K562 (cell line): Measurements from ENCODE around the gene TCF12. TPM values are rescaled to one million over a fixed set of nuclear protein-coding genes. Genes with fewer than 3 reads are reported as not detected.

ENCODE experiments used
- CREBBP ChIP-seq: IDR thresholded peaks from one replicate; pipeline ENCODE4 v1.6.1; 2012; ENCODE audit warnings: low read depth, mild to moderate bottlenecking, control low read depth, inconsistent platforms, low read length
- E4F1 ChIP-seq: fragments of 250-450 bp; sonication (Bioruptor Pico); IDR thresholded peaks from 2 replicates; pipeline ENCODE4 v1.5.0; 2021; ENCODE audit warnings: mild to moderate bottlenecking, borderline replicate concordance
- HLTF ChIP-seq: fragments of 450-650 bp; IDR thresholded peaks from 2 replicates; pipeline ENCODE4 v1.6.1; 2016
- MAFF ChIP-seq: IDR thresholded peaks from 2 replicates; pipeline ENCODE4 v1.6.1; 2012; ENCODE audit warnings: low read length, improper control_type of control experiment
- MCM5 ChIP-seq: fragments of 450-650 bp; IDR thresholded peaks from 2 replicates; pipeline ENCODE4 v1.6.1; 2016; ENCODE audit warnings: low read depth
- MTA1 ChIP-seq: fragments of 450-650 bp; IDR thresholded peaks from 2 replicates; pipeline ENCODE4 v1.6.1; 2017; ENCODE audit warnings: borderline replicate concordance
- PRMT5 ChIP-seq: sonication (generic); formaldehyde crosslinking; IDR thresholded peaks from 2 replicates; pipeline ENCODE4 v1.5.0; 2020; ENCODE audit warnings: missing genetic modification reagents
- RNF219 ChIP-seq: fragments of 250-450 bp; sonication (Bioruptor Pico); IDR thresholded peaks from 2 replicates; pipeline ENCODE4 v1.5.0; 2022; ENCODE audit warnings: mild to moderate bottlenecking
- SOX6 ChIP-seq: fragments of 450-650 bp; IDR thresholded peaks from 2 replicates; pipeline ENCODE4 v1.6.1; 2014; ENCODE audit warnings: mild to moderate bottlenecking
- TAF15 ChIP-seq: fragments of 200-400 bp; formaldehyde crosslinking; IDR thresholded peaks from 2 replicates; pipeline ENCODE4 v1.6.1; 2017; ENCODE audit warnings: mild to moderate bottlenecking, low read depth, low read length, moderate library complexity
- TEAD2 ChIP-seq: fragments of 450-650 bp; IDR thresholded peaks from 2 replicates; pipeline ENCODE4 v1.6.1; 2016; ENCODE audit warnings: missing genetic modification characterization, control low read depth, missing compliant biosample characterization
- TGIF2 ChIP-seq: sonication (generic); formaldehyde crosslinking; IDR thresholded peaks from 2 replicates; pipeline ENCODE4 v1.8.1; 2022; ENCODE audit warnings: mild to moderate bottlenecking, missing genetic modification reagents, moderate library complexity
- TOE1 ChIP-seq, 2 experiments: fragments of 450-650 bp in 1 of 2; sonication (generic) in 1 of 2; formaldehyde crosslinking in 1 of 2; IDR thresholded peaks; 2 replicates each; pipeline versions ENCODE4 v1.7.1 to v1.8.0; 2016 to 2022; ENCODE audit warnings: borderline replicate concordance in 2 of 2, mild to moderate bottlenecking in 2 of 2, antibody characterized with exemption in 1 of 2, inconsistent platforms in 1 of 2, low read depth in 1 of 2, missing genetic modification reagents in 1 of 2, moderate library complexity in 1 of 2
- ZNF165 ChIP-seq: fragments of 250-450 bp; sonication (Bioruptor Pico); IDR thresholded peaks from 2 replicates; pipeline ENCODE4 v1.4.0; 2020; ENCODE audit warnings: borderline replicate concordance
- ZNF232 ChIP-seq: sonication (generic); formaldehyde crosslinking; IDR thresholded peaks from 2 replicates; pipeline ENCODE4 v1.8.0; 2022; ENCODE audit warnings: mild to moderate bottlenecking, missing genetic modification reagents
- ZNF316 ChIP-seq: fragments of 450-650 bp; IDR thresholded peaks from 2 replicates; pipeline ENCODE4 v1.6.1; 2016
- ZNF696 ChIP-seq: fragments of 250-450 bp; sonication (Bioruptor Pico); conservative IDR thresholded peaks from 2 replicates; pipeline ENCODE4 v1.4.0; 2020; ENCODE audit warnings: mild to moderate bottlenecking, moderate library complexity
- polyA plus RNA-seq, 8 experiments: library from polyadenylated mRNA; depleted of rRNA in 4 of 8; stranded (reverse) in 5 of 8; unstranded in 3 of 8; fragments of >200 nt; fragmentation: Nextera tagmentation in 2 of 8; fragmentation: Illumina TruSeq in 1 of 8; extraction: Ambion mirVana in 2 of 8; extraction: Trizol in 1 of 8; gene quantifications; 2 replicates each; pipeline versions ENCODE4 v1.2.1 to v1.2.3, GENCODE V29; 2011 to 2014; ENCODE audit warnings: inconsistent platforms in 1 of 8, missing spikeins in 1 of 8
- total RNA-seq, 7 experiments: library from RNA; depleted of rRNA in 6 of 7; stranded (reverse); fragments of >200 nt in 6 of 7; fragmentation: Illumina TruSeq in 2 of 7; extraction: Trizol in 2 of 7; gene quantifications; 2 replicates each; pipeline versions ENCODE4 v1.2.1 to v1.2.3, GENCODE V29; 2011 to 2021; ENCODE audit warnings: low replicate concordance in 1 of 7
- TF ChIP-seq, protein P1 (sequence below): sonication (generic); formaldehyde crosslinking; IDR thresholded peaks from 2 replicates; pipeline ENCODE4 v1.8.0; 2023; ENCODE audit warnings: mild to moderate bottlenecking, missing genetic modification reagents
- TF ChIP-seq, protein P2 (sequence below): fragments of 450-650 bp; IDR thresholded peaks from 2 replicates; pipeline ENCODE4 v1.6.1; 2016; ENCODE audit warnings: low read depth, mild to moderate bottlenecking, moderate library complexity
- TF ChIP-seq, protein P3 (sequence below), 2 experiments: fragments of 450-650 bp in 1 of 2; sonication (generic) in 1 of 2; formaldehyde crosslinking in 1 of 2; IDR thresholded peaks in 1 of 2; conservative IDR thresholded peaks in 1 of 2; 2 replicates each; pipeline versions ENCODE4 v1.6.1 to v1.8.1; 2016 to 2023; ENCODE audit warnings: mild to moderate bottlenecking in 2 of 2, moderate library complexity in 2 of 2, inconsistent platforms in 1 of 2, missing genetic modification reagents in 1 of 2

The TCF12 gene
- total and polyA plus RNA-seq, 9 of the 15 experiments (the other 6 are each of a cell fraction or from before 2014, with no cell fraction given): 10.5 to 132 (median 52.9) TPM

DNA sequence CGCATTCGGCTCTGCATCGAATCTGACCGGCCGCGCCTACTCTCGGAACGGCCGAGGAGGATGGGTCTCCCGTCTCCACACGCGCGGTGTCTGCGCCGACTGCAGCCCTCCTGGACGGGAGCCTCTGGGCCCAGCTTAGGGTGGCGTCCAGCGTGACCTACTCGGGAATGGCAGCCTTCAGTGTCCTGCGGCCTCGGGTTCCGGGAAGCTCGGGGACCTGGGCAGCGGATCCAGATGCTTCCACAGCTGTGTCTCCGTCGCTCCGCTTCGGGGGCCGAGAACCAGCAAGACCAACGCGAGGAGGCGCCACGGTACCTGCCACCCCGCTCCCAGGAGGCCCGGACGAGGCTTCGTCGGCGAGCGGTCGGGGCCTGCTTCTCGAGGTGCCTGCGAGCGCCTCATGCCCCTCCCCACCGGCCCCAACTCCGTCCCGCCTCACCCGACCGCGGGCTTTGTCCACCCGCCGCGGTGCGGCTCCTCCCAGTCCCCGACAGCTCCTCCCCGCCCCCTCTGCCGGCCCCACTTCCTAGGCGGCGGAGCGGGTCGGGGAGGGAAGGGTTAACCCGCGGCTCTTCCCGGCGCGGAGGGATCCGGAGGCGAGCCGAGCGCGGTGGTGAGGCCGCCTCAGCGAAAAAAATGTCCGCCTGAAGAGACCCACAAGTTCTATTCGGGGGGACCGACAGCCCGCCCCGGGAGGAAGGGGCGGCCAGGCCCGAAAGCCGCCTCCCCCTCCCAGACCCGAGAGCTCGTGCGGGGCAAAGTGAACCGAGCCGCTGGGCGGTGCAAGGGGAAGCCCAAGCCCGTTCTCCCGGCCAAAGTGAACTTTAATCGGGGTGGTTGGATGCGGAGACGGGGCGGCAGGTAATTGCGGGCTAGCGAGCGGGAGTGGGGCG is at the start of gene TCF12 (continued):
- TF ChIP-seq RNF219 (no peak), MAFF (no peak), SOX6 (peak; percentile 81), TGIF2 (CRISPR knock-in tag) (no peak), TOE1 (IDR thresholded peaks at IDR 0.05; ENCODE audit: borderline replicate concordance) (peak; percentile 88), TOE1 (CRISPR knock-in tag; IDR thresholded peaks at IDR 0.05; ENCODE audit: borderline replicate concordance, low read depth) (no peak), E4F1 (CRISPR knock-in tag) (no peak), HLTF (0 out of 2 replicates have a peak, but pooled peaks have one; percentile 60), MCM5 (no peak), ZNF316 (no peak; the same call in 1 of the 2 replicates), ZNF165 (CRISPR knock-in tag) (no peak), CREBBP (no peak), ZNF696 (CRISPR knock-in tag) (no peak), PRMT5 (CRISPR knock-in tag) (no peak), MTA1 (peak; percentile 74), ZNF232 (CRISPR knock-in tag) (0 out of 2 replicates have a peak, but pooled peaks have one; percentile 13), TAF15 (no peak), TEAD2 (no peak)
- TF ChIP-seq, protein P1, sequence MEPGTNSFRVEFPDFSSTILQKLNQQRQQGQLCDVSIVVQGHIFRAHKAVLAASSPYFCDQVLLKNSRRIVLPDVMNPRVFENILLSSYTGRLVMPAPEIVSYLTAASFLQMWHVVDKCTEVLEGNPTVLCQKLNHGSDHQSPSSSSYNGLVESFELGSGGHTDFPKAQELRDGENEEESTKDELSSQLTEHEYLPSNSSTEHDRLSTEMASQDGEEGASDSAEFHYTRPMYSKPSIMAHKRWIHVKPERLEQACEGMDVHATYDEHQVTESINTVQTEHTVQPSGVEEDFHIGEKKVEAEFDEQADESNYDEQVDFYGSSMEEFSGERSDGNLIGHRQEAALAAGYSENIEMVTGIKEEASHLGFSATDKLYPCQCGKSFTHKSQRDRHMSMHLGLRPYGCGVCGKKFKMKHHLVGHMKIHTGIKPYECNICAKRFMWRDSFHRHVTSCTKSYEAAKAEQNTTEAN (CRISPR knock-in tag): no peak
- TF ChIP-seq, protein P2, sequence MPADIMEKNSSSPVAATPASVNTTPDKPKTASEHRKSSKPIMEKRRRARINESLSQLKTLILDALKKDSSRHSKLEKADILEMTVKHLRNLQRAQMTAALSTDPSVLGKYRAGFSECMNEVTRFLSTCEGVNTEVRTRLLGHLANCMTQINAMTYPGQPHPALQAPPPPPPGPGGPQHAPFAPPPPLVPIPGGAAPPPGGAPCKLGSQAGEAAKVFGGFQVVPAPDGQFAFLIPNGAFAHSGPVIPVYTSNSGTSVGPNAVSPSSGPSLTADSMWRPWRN: no peak
- TF ChIP-seq, protein P3, sequence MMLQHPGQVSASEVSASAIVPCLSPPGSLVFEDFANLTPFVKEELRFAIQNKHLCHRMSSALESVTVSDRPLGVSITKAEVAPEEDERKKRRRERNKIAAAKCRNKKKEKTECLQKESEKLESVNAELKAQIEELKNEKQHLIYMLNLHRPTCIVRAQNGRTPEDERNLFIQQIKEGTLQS (IDR thresholded peaks at IDR 0.05): peak; percentile 36; the same call in 1 of the 2 replicates
- TF ChIP-seq, protein P3 (CRISPR knock-in tag; conservative IDR thresholded peaks at IDR 0.05): peak; percentile 71; the same call in 1 of the 2 replicates
